ENCODE measurements around the gene SPATA6L. TPM values are rescaled to one million over a fixed set of nuclear protein-coding genes. Genes with fewer than 3 reads are reported as not detected.
"Not testable (repeated sequence)": the region's sequence is repeated elsewhere in the genome, so short reads cannot be mapped to it uniquely, and the experiment has no call there.

Gene SPATA6L
- total and polyA plus RNA-seq, 9 of the 15 experiments (the other 6 are each of a cell fraction or from before 2014, with no cell fraction given), result 0.03 to 1.00 (median 0.08) TPM; not detected in 4

GRCh38 chr9:4614627-4615026, 51.7 kb downstream of the SPATA6L start:
- Histone ChIP-seq H2AFZ (ENCODE audit: low read depth, low read length) (no peak overlapping the region), H3K4me2 (ENCODE audit: insufficient read depth, low read length) (no peak overlapping the region), H3K27ac (ENCODE audit: extremely low read depth, low read depth, low read length) (no peak overlapping the region), H3K4me1 (replicated peaks in 1 of 2; ENCODE audit: control insufficient read depth in 2 of 2, insufficient read depth in 2 of 2, low read length in 2 of 2) (no peaks in the 10 kb centered on the region), H3K27me3 (ENCODE audit: control insufficient read depth in 2 of 2, insufficient read depth in 2 of 2, low read length in 2 of 2) (peaks cover 0 to 8% of the 10 kb centered on the region in 2 experiments; a peak in 3 of 5 replicates), H4K20me1 (replicated peaks; ENCODE audit: control insufficient read depth, insufficient read depth, low read length) (no peaks in the 10 kb centered on the region), H3K9me1 (ENCODE audit: control insufficient read depth, insufficient read depth, low read length) (no peaks in the 10 kb centered on the region), H3K36me3 (ENCODE audit: control insufficient read depth, insufficient read depth, low read length) (no peaks in the 10 kb centered on the region), H3K9me3 (replicated peaks; ENCODE audit: control insufficient read depth, insufficient read depth, low read depth, low read length) (no peaks in the 10 kb centered on the region), H3K4me3 (no peak overlapping the region), H3K9ac (ENCODE audit: insufficient read depth in 1 of 2, low read depth in 2 of 2, low read length in 2 of 2) (no peak overlapping the region), H3K79me2 (ENCODE audit: control insufficient read depth, insufficient read depth, low read length) (no peaks in the 10 kb centered on the region)
- CTCF ChIA-PET (ENCODE audit: low intra/inter-chr PET ratio), result no interaction called here
- DNase-seq (ENCODE audit: extremely low read depth in 1 of 4, low spot score in 3 of 4), result no peak
- no peak for FAIRE-seq
- POLR2A ChIA-PET, result interaction anchor here (0.6 to 0.7 kb wide), 2 partner anchors 12 to 178 kb away, joined by 3 read pairs; no protein-coding TSS in a partner anchor
- TF ChIP-seq FOS (IDR thresholded peaks at IDR 0.05; ENCODE audit: extremely low read depth, insufficient read length), result no peak
- no peak for TF ChIP-seq HDAC3 (IDR thresholded peaks at IDR 0.05; ENCODE audit: borderline replicate concordance, partially characterized antibody)
- no peak for TF ChIP-seq MTA2 (IDR thresholded peaks at IDR 0.05; ENCODE audit: low read depth)
- TF ChIP-seq GATA2 (CRISPR knock-in tag; IDR thresholded peaks at IDR 0.05), result no peak
- TF ChIP-seq NRF1 (conservative IDR thresholded peaks at IDR 0.05 in 1 of 2, IDR thresholded peaks at IDR 0.05 in 1 of 2), result no peak
- no peak for TF ChIP-seq NFIX (CRISPR knock-in tag; IDR thresholded peaks at IDR 0.05; ENCODE audit: low read depth)
- TF ChIP-seq POLR2H (tag; IDR thresholded peaks at IDR 0.05; ENCODE audit: low read depth), result no peak
- TF ChIP-seq CEBPG (CRISPR knock-in tag; IDR thresholded peaks at IDR 0.05), result no peak
- no peak for TF ChIP-seq CEBPG (tag; conservative IDR thresholded peaks at IDR 0.05 in 1 of 2, IDR thresholded peaks at IDR 0.05 in 1 of 2)
- TF ChIP-seq POLR2AphosphoS5 (IDR thresholded peaks at IDR 0.05; ENCODE audit: control insufficient read depth, insufficient read depth, low read depth, low read length), result no peak
- TF ChIP-seq BMI1 (IDR thresholded peaks at IDR 0.05; ENCODE audit: low read length), result no peak
- no peak for TF ChIP-seq ZNF436 (CRISPR knock-in tag; IDR thresholded peaks at IDR 0.05)
- no peak for TF ChIP-seq JUND (IDR thresholded peaks at IDR 0.05; ENCODE audit: borderline replicate concordance, low read depth, low read length)
- no peak for TF ChIP-seq JUND (tag; IDR thresholded peaks at IDR 0.05; ENCODE audit: borderline replicate concordance, low read depth, low read length)
- TF ChIP-seq SMARCB1 (IDR thresholded peaks at IDR 0.05; ENCODE audit: insufficient read length, low read depth), result no peak
- TF ChIP-seq TBP (optimal IDR thresholded peaks at IDR 0.05; ENCODE audit: low read depth, low read length), result no peak
- 0% methylated on average over 1 of the region's 1 CpG for WGBS (ENCODE audit: insufficient coverage, low coverage, missing lambda C conversion rate)
- in situ Hi-C loops (cut with MboI) (loop anchor here (25.0 kb wide), 1 partner anchor 823 kb away; the partner anchor contains the start of gene PLGRKT), intact Hi-C loops (cut with micrococcal nuclease) (no loop called here)
- no TSS peak for BruUV-seq (replicated peaks)
- ATAC-seq, result no peak

DNA sequence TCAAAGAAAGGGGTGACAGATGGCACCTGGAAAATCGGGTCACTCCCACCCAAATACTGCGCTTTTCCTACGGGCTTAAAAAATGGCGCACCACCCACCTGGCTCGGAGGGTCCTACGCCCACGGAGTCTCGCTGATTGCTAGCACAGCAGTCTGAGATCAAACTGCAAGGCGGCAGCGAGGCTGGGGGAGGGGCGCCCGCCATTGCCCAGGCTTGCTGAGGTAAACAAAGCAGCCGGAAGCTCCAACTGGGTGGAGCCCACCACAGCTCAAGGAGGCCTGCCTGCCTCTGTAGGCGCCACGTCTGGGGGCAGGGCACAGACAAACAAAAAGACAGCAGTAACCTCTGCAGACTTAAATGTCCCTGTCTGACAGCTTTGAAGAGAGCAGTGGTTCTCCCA, 60.2 kb downstream of the SPATA6L start:
- H3K9ac ChIP-seq (ENCODE audit: insufficient read depth in 1 of 2, low read depth in 2 of 2, low read length in 2 of 2); H3K27ac ChIP-seq (ENCODE audit: extremely low read depth, low read depth, low read length); H3K9me3 ChIP-seq (replicated peaks; ENCODE audit: control insufficient read depth, insufficient read depth, low read depth, low read length); CTCF ChIA-PET (ENCODE audit: low intra/inter-chr PET ratio); H3K79me2 ChIP-seq (ENCODE audit: control insufficient read depth, insufficient read depth, low read length); DNase-seq (ENCODE audit: extremely low read depth in 1 of 4, low spot score in 3 of 4); FAIRE-seq; H3K4me1 ChIP-seq (replicated peaks in 1 of 2; ENCODE audit: control insufficient read depth in 2 of 2, insufficient read depth in 2 of 2, low read length in 2 of 2); H3K36me3 ChIP-seq (ENCODE audit: control insufficient read depth, insufficient read depth, low read length); POLR2A ChIA-PET; H4K20me1 ChIP-seq (replicated peaks; ENCODE audit: control insufficient read depth, insufficient read depth, low read length); H3K4me2 ChIP-seq (ENCODE audit: insufficient read depth, low read length); ATAC-seq; BruUV-seq (replicated peaks); H3K27me3 ChIP-seq (ENCODE audit: control insufficient read depth in 2 of 2, insufficient read depth in 2 of 2, low read length in 2 of 2); H3K4me3 ChIP-seq; H2AFZ ChIP-seq (ENCODE audit: low read depth, low read length); H3K9me1 ChIP-seq (ENCODE audit: control insufficient read depth, insufficient read depth, low read length): not testable (repeated sequence)
- in situ Hi-C loops (cut with MboI) (loop anchor here (25.0 kb wide), 1 partner anchor 831 kb away; the partner anchor contains the start of gene PLGRKT), intact Hi-C loops (cut with micrococcal nuclease) (loop anchor here (10.0 kb wide), 1 partner anchor 149 kb away; no protein-coding TSS in a partner anchor)
- WGBS (ENCODE audit: insufficient coverage, low coverage, missing lambda C conversion rate), result 27% methylated on average over 2 of the region's 15 CpGs

All from K562 (cell line).